M059J (cell line): Measurements from ENCODE around the gene BRICD5. TPM values are rescaled to one million over a fixed set of nuclear protein-coding genes. Genes with fewer than 3 reads are reported as not detected.

ENCODE experiments used
- DNase-seq: peaks from one replicate; pipeline ENCODE4 v3.0.0-alpha.2; 2012; ENCODE audit warnings: low read depth
- total RNA-seq: library from RNA; depleted of rRNA; stranded (reverse); fragments of >200 nt; shearing (Covaris generic); gene quantifications from 2 replicates; pipeline ENCODE4 v1.2.3, GENCODE V29; 2014

Gene BRICD5
- total RNA-seq, 1 experiment from 2014 or later: 0.89 TPM

- DNase-seq: no peak
These were observed 29.4 kb downstream of the BRICD5 start for GRCh38 chr16:2180962-2181923.

GRCh38 chr16:2180461-2180860, 30.2 kb downstream of the BRICD5 start:
- DNase-seq: no peak

- no peak for DNase-seq
These were observed 31.1 kb downstream of the BRICD5 start for GRCh38 chr16:2179576-2179975.

GRCh38 chr16:2179107-2179501, 31.6 kb downstream of the BRICD5 start:
- DNase-seq: no peak

GRCh38 chr16:2178321-2179106, 32.1 kb downstream of the BRICD5 start:
- no peak for DNase-seq

GRCh38 chr16:2177561-2177960, 33.1 kb downstream of the BRICD5 start:
- DNase-seq: no peak

- no peak for DNase-seq
These were observed 33.6 kb downstream of the BRICD5 start for GRCh38 chr16:2177101-2177500.

GRCh38 chr16:2176047-2176446, 34.6 kb downstream of the BRICD5 start:
- no peak for DNase-seq

GRCh38 chr16:2175454-2175853, 35.2 kb downstream of the BRICD5 start:
- no peak for DNase-seq

GRCh38 chr16:2174396-2175131, 36.1 kb downstream of the BRICD5 start:
- no peak for DNase-seq

- DNase-seq: no peak
These were observed 36.7 kb downstream of the BRICD5 start for GRCh38 chr16:2173916-2174315.

GRCh38 chr16:2173366-2173765, 37.3 kb downstream of the BRICD5 start:
- DNase-seq: no peak

GRCh38 chr16:2172688-2173335, 37.9 kb downstream of the BRICD5 start:
- no peak for DNase-seq

- no peak for DNase-seq
These were observed 39.0 kb downstream of the BRICD5 start for GRCh38 chr16:2171601-2172178.

- no peak for DNase-seq
These were observed 39.9 kb downstream of the BRICD5 start for GRCh38 chr16:2170587-2171435.

GRCh38 chr16:2170080-2170479, 40.6 kb downstream of the BRICD5 start:
- no peak for DNase-seq

- DNase-seq: no peak
These were observed 43.5 kb downstream of the BRICD5 start for GRCh38 chr16:2167068-2167638.

GRCh38 chr16:2166263-2167067, 44.2 kb downstream of the BRICD5 start:
- DNase-seq: no peak

- DNase-seq: no peak
These were observed 44.8 kb downstream of the BRICD5 start for GRCh38 chr16:2165861-2166260.
